Stimulated activated naive CD8-positive, alpha-beta T cell treated with anti-CD3 and anti-CD28 coated beads, Interleukin-15, Interleukin-2, amounts not matched to agents 100 ng/mL and 50 ng/mL, for 24 hours (primary cell): ENCODE data around the gene CDC6.
"Not testable (repeated sequence)": the region's sequence is repeated elsewhere in the genome, so short reads cannot be mapped to it uniquely, and the experiment has no call there.

Source experiments
- H3K27ac Mint-ChIP-seq: one replicate; pipeline ENCODE4 v1.8.0; 2021; ENCODE audit warnings: mild to moderate bottlenecking, mixed read lengths
- H3K27me3 Mint-ChIP-seq: one replicate; pipeline ENCODE4 v1.8.0; 2021; ENCODE audit warnings: mixed read lengths
- H3K36me3 Mint-ChIP-seq: one replicate; pipeline ENCODE4 v1.8.0; 2021; ENCODE audit warnings: low read depth, mixed read lengths
- H3K4me1 Mint-ChIP-seq: one replicate; pipeline ENCODE4 v1.8.0; 2021; ENCODE audit warnings: low read depth, mixed read lengths
- H3K4me3 Mint-ChIP-seq: one replicate; pipeline ENCODE4 v1.8.0; 2021; ENCODE audit warnings: mild to moderate bottlenecking, mixed read lengths
- H3K9me3 Mint-ChIP-seq: one replicate; pipeline ENCODE4 v1.8.0; 2021; ENCODE audit warnings: mixed read lengths

CDC6 gene

GRCh38 chr17:40299159-40299757 lies 11.6 kb downstream of the CDC6 start:
- not testable (repeated sequence) for H3K27me3 Mint-ChIP-seq, H3K9me3 Mint-ChIP-seq, H3K4me3 Mint-ChIP-seq, H3K27ac Mint-ChIP-seq
- Mint-ChIP-seq H3K36me3 (peaks cover 98% of the 10 kb centered on the region), H3K4me1 (peaks cover 54% of the 10 kb centered on the region)

- peaks cover 80% of the 10 kb centered on the region for H3K36me3 Mint-ChIP-seq
Measured at GRCh38 chr17:40301315-40301714, 13.6 kb downstream of the CDC6 start.

DNA sequence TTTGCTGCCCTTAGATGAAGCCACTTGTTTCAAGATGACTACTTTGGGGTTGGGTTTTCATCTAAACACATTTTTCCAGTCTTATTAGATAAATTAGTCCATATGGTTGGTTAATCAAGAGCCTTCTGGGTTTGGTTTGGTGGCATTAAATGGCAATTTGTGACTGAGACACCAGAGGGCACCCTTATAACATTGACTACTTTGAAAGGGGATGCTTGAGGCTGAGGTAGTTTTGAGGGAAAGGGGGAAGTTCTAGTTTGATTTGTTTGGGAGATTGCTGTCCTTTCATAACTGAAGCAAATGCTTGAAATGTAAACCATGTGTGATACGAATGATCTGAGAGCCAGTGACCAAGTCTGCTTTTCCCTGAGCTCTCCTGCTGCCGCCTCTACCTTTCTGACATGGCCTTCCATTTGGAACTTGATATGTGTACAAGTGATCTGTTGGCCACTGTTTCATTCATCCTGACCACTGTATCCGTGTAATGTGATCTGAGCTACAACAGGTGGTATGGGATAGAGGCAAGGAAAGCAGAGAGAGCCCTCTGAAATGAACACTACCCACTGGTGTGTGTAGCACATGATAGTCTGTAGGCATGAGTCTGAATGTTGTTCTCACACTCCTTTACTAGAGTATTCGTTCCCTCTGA lies 15.5 kb downstream of the CDC6 start:
- H3K27ac Mint-ChIP-seq = peak overlapping the region; percentile 1
- no peak overlapping the region for H3K4me3 Mint-ChIP-seq
- H3K4me1 Mint-ChIP-seq = peaks cover 47% of the 10 kb centered on the region
- no peaks in the 10 kb centered on the region for H3K9me3 Mint-ChIP-seq
- H3K36me3 Mint-ChIP-seq = peaks cover 62% of the 10 kb centered on the region
- H3K27me3 Mint-ChIP-seq = no peaks in the 10 kb centered on the region

More at GRCh38 chr17:40301315-40301714, 13.6 kb downstream of the CDC6 start:
- Mint-ChIP-seq H3K27me3 (no peaks in the 10 kb centered on the region), H3K27ac (no peak overlapping the region), H3K4me1 (peaks cover 47% of the 10 kb centered on the region), H3K4me3 (no peak overlapping the region), H3K9me3 (no peaks in the 10 kb centered on the region)

- Mint-ChIP-seq H3K27me3 (no peaks in the 10 kb centered on the region), H3K27ac (no peak overlapping the region), H3K4me1 (peaks cover 44% of the 10 kb centered on the region), H3K9me3 (no peaks in the 10 kb centered on the region), H3K36me3 (peaks cover 56% of the 10 kb centered on the region), H3K4me3 (no peak overlapping the region)
Measured at GRCh38 chr17:40303708-40304551, 16.3 kb downstream of the CDC6 start.

- H3K27me3 Mint-ChIP-seq, H3K27ac Mint-ChIP-seq, H3K4me3 Mint-ChIP-seq, H3K9me3 Mint-ChIP-seq: not testable (repeated sequence)
- Mint-ChIP-seq H3K4me1 (peaks cover 39% of the 10 kb centered on the region), H3K36me3 (peaks cover 51% of the 10 kb centered on the region)
Measured at GRCh38 chr17:40304552-40304863, 16.8 kb downstream of the CDC6 start.

GRCh38 chr17:40304866-40305265 lies 17.2 kb downstream of the CDC6 start:
- Mint-ChIP-seq H3K36me3 (peaks cover 47% of the 10 kb centered on the region), H3K4me1 (peaks cover 39% of the 10 kb centered on the region)
- not testable (repeated sequence) for H3K4me3 Mint-ChIP-seq, H3K9me3 Mint-ChIP-seq, H3K27ac Mint-ChIP-seq, H3K27me3 Mint-ChIP-seq

DNA sequence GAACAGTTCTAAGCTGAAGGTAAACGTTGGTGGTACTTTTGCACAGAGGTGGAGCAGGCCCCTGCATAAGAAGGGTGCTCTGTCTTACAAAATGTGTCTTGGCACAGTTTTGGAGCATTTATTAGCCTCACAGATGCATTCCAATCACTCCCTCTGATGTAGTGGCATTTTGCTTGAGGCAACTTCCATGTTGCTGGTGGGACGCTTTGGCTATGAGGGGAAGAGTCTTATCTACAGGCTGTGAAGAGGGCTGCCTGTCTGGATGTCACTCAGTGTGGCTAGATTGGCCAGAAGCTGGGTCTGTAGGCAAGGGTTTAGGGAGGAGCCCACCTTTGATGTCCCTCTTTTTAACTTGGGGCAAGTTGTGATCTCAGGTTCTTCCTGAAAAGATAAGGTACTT lies 18.7 kb downstream of the CDC6 start:
- Mint-ChIP-seq H3K4me3 (no peak overlapping the region), H3K9me3 (no peaks in the 10 kb centered on the region), H3K27me3 (no peaks in the 10 kb centered on the region), H3K27ac (no peak overlapping the region), H3K36me3 (peaks cover 32% of the 10 kb centered on the region), H3K4me1 (peaks cover 33% of the 10 kb centered on the region)

GRCh38 chr17:40307001-40307730 lies 19.5 kb downstream of the CDC6 start:
- H3K27me3 Mint-ChIP-seq = no peaks in the 10 kb centered on the region
- H3K9me3 Mint-ChIP-seq = no peaks in the 10 kb centered on the region
- H3K4me1 Mint-ChIP-seq = peaks cover 26% of the 10 kb centered on the region
- H3K27ac Mint-ChIP-seq = no peak overlapping the region
- H3K36me3 Mint-ChIP-seq = peaks cover 24% of the 10 kb centered on the region
- no peak overlapping the region for H3K4me3 Mint-ChIP-seq

DNA sequence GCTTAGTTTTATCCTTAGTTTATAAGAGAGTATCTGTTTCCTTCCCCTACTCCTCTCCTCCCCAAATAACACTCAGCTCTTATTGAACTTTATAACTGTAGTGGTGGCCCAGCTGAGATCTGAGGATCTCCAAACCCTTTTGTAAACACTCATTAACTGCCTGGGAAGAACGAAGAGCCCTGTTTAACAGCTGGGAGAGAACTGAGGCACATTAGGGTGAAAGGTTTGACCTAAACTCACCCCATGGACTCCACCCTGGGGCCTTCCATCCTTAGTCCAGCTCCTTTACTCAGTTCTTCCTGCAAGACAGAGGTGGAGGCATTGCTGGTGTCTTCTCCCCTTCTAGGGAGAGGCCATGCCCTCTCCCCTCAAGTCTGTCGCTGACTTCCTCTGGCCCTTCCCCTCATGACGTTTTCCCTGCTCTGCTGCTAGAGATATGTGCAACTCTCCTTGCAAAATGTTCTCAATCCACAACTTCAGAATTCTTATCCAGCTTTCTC lies 20.1 kb downstream of the CDC6 start:
- Mint-ChIP-seq H3K27me3 (no peaks in the 10 kb centered on the region), H3K27ac (no peak overlapping the region), H3K4me1 (peaks cover 22% of the 10 kb centered on the region)

DNA sequence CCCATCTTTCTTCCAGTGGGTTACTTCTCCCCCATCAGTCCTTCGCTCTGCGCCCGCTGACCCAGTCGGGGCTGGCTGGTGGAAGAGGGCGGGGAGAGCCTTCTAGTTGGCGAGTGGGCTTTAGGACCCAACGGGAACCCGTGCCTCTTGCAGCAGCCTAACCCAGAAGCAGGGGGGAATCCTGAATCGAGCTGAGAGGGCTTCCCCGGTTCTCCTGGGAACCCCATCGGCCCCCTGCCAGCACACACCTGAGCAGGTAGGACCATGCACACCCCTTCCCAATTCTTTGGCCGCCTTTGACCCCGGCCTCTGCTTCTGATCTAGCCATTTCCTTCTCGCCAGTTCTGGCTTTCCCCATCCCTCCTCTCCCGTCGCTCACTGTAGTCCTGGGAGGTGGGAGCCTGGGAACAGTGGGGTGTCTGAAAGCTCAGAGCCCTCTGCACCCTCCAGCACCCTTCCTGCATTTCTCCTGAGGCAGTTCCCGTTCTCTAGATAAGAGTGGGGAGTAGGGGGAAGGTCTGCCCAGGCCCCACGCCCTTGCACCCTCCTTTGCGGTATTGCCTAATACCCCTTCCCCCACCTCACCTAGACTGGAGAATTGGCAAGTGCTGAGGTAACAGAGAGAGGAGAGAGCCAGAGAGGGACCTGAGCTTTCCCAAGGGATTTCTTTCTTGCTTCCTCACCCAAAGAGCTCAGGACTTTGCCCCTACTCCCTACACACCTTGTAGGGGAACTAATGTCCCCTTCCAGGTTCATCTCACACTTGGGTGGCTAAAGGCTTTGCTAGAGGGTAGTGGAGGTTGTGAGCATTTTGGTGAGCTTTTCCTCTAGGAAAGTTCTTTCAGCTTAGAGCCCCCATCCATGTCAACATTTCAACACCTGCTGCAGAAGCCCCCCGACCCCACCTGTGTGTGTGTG lies 21.6 kb downstream of the CDC6 start, which contains the start of gene RARA:
RARA (plus strand) TSS at position 150 of the 918 bp plus-strand sequence. CDS start 22,039 bp downstream, outside the sequence.
- H3K4me3 Mint-ChIP-seq = no peak within 1 kb of the TSS
- H3K27ac Mint-ChIP-seq = no peak within 1 kb of the TSS
- no peaks in the 10 kb centered on the region for H3K9me3 Mint-ChIP-seq
- no peaks in the 10 kb centered on the region for H3K27me3 Mint-ChIP-seq
- H3K36me3 Mint-ChIP-seq = peaks cover 3% of the 10 kb centered on the region
- peaks cover 18% of the 10 kb centered on the region for H3K4me1 Mint-ChIP-seq

More for the DNA sequence above, 20.1 kb downstream of the CDC6 start:
- H3K9me3 Mint-ChIP-seq = no peaks in the 10 kb centered on the region
- peaks cover 18% of the 10 kb centered on the region for H3K36me3 Mint-ChIP-seq
- H3K4me3 Mint-ChIP-seq = no peak overlapping the region

DNA sequence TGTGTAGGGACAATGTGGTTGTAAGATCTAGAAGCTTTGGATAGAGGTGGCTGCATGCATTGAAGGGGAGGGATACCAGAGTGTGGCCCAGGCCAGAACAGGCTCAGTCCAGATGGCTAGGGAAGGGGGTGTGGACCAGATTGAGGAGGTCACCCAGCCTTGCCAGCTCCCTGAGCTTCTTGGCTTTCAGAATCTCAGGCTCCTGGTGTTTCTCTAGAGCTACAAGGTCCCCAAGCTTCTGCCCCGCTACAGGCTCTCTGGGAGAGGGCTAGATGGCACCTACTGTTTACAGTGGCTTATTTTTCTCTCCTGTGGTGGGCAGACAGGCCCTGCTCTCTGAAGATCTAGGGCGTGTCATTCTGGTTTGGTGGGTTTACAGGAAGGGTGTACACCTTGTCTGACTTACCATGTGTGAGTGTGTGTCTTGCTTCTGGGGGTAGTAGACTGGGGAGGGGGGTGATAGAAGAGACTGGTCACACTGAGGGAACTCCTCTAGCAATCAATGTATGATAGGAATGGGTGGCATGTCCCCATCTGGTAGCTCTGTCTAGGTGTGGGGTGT lies 22.4 kb downstream of the CDC6 start:
- Mint-ChIP-seq H3K36me3 (no peaks in the 10 kb centered on the region), H3K27me3 (no peaks in the 10 kb centered on the region), H3K9me3 (no peaks in the 10 kb centered on the region), H3K4me3 (peak overlapping the region; percentile 4), H3K4me1 (peaks cover 23% of the 10 kb centered on the region), H3K27ac (peak overlapping the region; percentile 4)

DNA sequence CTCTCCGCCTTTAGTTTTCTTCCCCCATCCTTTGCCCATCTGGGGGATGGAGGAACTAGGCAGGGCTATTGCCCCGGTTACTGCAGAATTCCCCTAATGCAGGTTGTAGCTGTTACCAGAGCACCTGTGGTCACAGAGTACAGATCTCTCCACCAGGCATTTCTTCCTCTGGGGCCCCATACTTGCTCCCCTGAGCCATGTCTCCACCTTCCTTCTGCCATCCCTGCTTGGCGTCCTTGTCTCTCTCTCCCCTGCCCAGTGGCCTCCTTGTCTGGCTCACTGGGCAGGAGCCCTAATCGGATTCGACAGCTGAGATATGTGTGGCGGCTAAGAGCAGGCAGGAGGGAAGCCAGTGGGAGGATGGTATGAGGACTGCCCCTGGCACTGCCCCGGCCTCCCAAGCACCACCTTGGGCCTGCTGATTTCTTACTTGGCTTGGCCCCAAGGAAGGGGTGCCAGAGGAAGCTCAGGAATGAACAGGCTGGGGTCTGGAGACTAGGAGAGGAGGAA lies 23.3 kb downstream of the CDC6 start:
- Mint-ChIP-seq H3K4me3 (no peak overlapping the region), H3K4me1 (peaks cover 27% of the 10 kb centered on the region), H3K9me3 (no peaks in the 10 kb centered on the region), H3K27me3 (no peaks in the 10 kb centered on the region), H3K36me3 (no peaks in the 10 kb centered on the region), H3K27ac (no peak overlapping the region)

DNA sequence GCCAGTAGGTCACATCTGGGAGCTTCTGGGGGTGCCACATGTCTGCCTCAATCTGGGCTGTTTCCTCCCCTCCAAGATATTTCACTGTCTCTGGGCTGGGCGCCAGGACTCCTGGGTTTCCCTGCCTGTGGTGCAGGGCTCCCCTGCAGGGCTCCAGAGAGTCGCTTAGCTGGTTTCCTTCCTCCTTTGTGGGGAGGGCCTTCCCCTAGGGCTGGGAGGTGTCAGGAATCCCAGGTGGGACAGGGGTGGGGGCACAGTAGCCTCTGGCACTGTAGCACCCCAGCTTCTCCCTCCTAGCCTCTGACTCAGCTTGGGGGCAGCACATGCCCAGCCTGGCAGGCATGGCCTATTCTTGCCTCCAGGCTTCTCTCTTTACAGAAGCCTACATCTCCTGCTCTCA lies 23.9 kb downstream of the CDC6 start:
- Mint-ChIP-seq H3K27me3 (no peaks in the 10 kb centered on the region), H3K4me1 (peaks cover 34% of the 10 kb centered on the region), H3K9me3 (no peaks in the 10 kb centered on the region), H3K4me3 (no peak overlapping the region), H3K36me3 (no peaks in the 10 kb centered on the region), H3K27ac (no peak overlapping the region)
